Erythroblast (primary cell): Measurements from ENCODE around the gene NDRG3.

ENCODE experiments used
- DNase-seq, 2 experiments: peaks; one replicate each; lab custom pipeline; 2025; lab: John Stamatoyannopoulos, UW
- GATA1 ChIP-seq: IDR thresholded peaks from 2 replicates; pipeline ENCODE4 v1.6.1; 2011; ENCODE audit warnings: low read depth, mild to moderate bottlenecking, control low read depth, low read length, moderate library complexity
- POLR2A ChIP-seq: IDR thresholded peaks from 2 replicates; pipeline ENCODE4 v1.6.1; 2011; ENCODE audit warnings: mild to moderate bottlenecking, low read length

NDRG3 gene

GRCh38 chr20:36745927-36746659, at the start of gene NDRG3:
TSS of gene NDRG3 (minus strand) at chr20:36746090. CDS start at chr20:36721735, 24,355 bp downstream.
- TF ChIP-seq GATA1 (no peak), POLR2A (no peak)
- DNase-seq = peak; percentile 92 to 94

- DNase-seq = no peak
- TF ChIP-seq GATA1 (no peak), POLR2A (no peak)
Observed at GRCh38 chr20:36794116-36794474, 48.2 kb upstream of the NDRG3 start.

- no peak for TF ChIP-seq POLR2A
- TF ChIP-seq GATA1 = no peak
- DNase-seq = no peak
Observed at GRCh38 chr20:36793294-36794115, 47.6 kb upstream of the NDRG3 start.

GRCh38 chr20:36792422-36792821, 46.5 kb upstream of the NDRG3 start:
- peak; percentile 37 to 47 for DNase-seq
- no peak for TF ChIP-seq GATA1
- no peak for TF ChIP-seq POLR2A

GRCh38 chr20:36791862-36792261, 46.0 kb upstream of the NDRG3 start:
- DNase-seq = no peak
- no peak for TF ChIP-seq POLR2A

- no peak for DNase-seq
- TF ChIP-seq GATA1 (no peak), POLR2A (no peak)
Observed at GRCh38 chr20:36786663-36787062, 40.8 kb upstream of the NDRG3 start.

- TF ChIP-seq GATA1 (no peak), POLR2A (no peak)
- DNase-seq = no peak
Observed at GRCh38 chr20:36786246-36786645, 40.4 kb upstream of the NDRG3 start.

GRCh38 chr20:36785308-36785707, 39.4 kb upstream of the NDRG3 start:
- DNase-seq = no peak
- TF ChIP-seq GATA1 (no peak), POLR2A (no peak)

- no peak for TF ChIP-seq GATA1
- TF ChIP-seq POLR2A = no peak
- DNase-seq = no peak
Observed at GRCh38 chr20:36784900-36785299, 39.0 kb upstream of the NDRG3 start.

GRCh38 chr20:36784116-36784515, 38.2 kb upstream of the NDRG3 start:
- DNase-seq = no peak
- TF ChIP-seq POLR2A = no peak
- no peak for TF ChIP-seq GATA1

- DNase-seq = no peak
- no peak for TF ChIP-seq GATA1
- no peak for TF ChIP-seq POLR2A
Observed at GRCh38 chr20:36779656-36780025, 33.8 kb upstream of the NDRG3 start.

- DNase-seq = no peak
- TF ChIP-seq GATA1 = no peak
- TF ChIP-seq POLR2A = no peak
Observed at GRCh38 chr20:36778831-36779655, 33.2 kb upstream of the NDRG3 start.

GRCh38 chr20:36777576-36777975, 31.7 kb upstream of the NDRG3 start:
- no peak for DNase-seq
- TF ChIP-seq GATA1 = no peak
- no peak for TF ChIP-seq POLR2A

GRCh38 chr20:36777167-36777566, 31.3 kb upstream of the NDRG3 start:
- no peak for DNase-seq
- no peak for TF ChIP-seq GATA1
- no peak for TF ChIP-seq POLR2A

GRCh38 chr20:36775826-36776225, 29.9 kb upstream of the NDRG3 start:
- TF ChIP-seq POLR2A (no peak), GATA1 (no peak)
- DNase-seq = no peak
